HK-2 (cell line): ENCODE measurements around the gene ACIN1.
"Not testable (repeated sequence)": the region's sequence is repeated elsewhere in the genome, so short reads cannot be mapped to it uniquely, and the experiment has no call there.

ENCODE experiments used
- DNase-seq: peaks from one replicate; pipeline ENCODE4 v3.0.0-alpha.2; 2018; ENCODE audit not compliant: unreplicated experiment

The ACIN1 gene

DNA sequence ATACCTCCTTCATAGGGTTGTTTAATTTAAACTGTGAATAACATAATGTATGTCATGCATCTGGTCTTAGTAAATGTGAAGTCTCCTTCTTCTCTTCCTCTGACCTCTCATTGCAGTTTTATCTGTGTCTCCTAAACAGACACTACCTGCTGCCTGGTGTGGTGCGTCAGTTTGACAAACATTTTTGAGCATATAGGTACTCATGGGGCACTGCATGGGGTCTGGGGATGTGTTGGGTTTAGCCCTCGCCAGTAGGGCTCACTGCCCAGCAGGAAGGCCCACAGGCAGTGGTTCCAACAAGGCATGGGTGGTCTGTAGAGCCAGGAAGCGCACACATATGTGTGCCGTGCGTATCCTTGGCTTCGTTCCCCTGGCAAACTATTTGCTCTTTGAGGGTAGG is 27.1 kb upstream of the ACIN1 start:
- DNase-seq = no peak

DNA sequence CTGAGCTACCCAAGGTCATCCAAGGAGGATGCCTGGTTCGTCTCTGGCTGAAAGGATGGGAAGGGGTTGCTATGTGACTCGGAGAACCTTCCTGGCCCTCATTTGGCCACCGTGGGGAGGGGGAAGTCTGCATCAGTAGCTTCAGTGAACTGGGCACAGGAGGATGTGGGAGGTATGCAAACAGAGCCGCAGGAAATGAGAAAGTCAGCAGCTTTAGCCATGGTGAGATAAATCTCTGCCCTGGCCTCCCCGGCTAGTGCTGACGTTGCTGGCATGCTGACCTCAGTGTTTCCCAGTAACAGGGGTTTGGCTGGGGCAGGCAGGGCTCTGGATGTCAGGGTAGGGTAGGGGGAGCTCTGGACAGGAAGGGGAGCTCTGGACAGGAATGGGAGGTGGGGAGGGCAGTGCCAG is 26.4 kb upstream of the ACIN1 start:
- peak; percentile 63 for DNase-seq

GRCh38 chr14:23120541-23121251 is 25.8 kb upstream of the ACIN1 start:
- peak; percentile 85 for DNase-seq

DNA sequence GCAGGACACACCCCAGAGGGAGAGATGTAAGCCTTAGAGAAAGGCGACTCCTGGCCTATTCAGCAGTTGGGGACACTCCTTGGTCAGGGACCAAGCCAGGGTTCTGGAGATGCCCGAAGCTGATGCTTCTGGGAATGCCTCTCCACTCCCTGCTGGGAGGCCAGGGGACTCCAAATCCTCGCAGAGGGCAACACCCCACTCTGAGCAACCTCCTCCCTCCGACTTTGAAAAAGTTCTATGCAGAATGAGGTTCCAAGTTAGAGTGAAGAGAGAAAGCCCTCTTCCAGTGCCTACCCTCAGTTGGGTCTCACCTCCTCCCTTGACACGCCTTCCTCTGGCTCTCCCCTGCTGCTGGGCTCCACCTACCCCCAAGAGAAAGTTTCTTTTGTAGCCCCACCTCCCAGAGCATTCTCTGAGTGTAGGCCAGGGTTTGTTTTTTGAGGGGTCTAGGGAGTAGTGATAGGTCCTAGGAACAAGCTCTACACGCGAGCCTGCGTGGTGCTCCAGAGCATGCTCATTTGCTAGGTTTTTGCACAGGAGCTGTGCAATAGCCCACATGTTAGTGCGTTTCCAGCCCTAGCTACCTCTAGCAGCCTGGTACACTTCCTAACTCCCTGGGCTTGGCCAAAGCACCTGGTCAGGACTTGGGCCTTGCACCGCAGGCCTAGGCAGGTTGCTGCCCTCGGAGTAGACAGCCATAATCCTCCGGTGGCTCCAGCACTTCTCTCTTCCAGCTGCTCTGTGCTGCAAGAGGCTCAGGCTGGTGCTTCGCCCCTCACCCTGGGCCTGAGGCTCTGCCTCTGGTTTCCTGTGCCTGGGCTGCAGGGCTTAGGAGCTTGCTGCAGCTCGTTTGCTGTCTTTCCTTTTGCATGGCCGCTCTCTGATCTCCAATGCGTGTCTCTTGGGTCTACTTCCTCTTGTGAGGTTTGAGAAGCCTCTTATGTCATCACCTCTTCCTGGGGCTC is 24.7 kb upstream of the ACIN1 start:
- no peak for DNase-seq

DNA sequence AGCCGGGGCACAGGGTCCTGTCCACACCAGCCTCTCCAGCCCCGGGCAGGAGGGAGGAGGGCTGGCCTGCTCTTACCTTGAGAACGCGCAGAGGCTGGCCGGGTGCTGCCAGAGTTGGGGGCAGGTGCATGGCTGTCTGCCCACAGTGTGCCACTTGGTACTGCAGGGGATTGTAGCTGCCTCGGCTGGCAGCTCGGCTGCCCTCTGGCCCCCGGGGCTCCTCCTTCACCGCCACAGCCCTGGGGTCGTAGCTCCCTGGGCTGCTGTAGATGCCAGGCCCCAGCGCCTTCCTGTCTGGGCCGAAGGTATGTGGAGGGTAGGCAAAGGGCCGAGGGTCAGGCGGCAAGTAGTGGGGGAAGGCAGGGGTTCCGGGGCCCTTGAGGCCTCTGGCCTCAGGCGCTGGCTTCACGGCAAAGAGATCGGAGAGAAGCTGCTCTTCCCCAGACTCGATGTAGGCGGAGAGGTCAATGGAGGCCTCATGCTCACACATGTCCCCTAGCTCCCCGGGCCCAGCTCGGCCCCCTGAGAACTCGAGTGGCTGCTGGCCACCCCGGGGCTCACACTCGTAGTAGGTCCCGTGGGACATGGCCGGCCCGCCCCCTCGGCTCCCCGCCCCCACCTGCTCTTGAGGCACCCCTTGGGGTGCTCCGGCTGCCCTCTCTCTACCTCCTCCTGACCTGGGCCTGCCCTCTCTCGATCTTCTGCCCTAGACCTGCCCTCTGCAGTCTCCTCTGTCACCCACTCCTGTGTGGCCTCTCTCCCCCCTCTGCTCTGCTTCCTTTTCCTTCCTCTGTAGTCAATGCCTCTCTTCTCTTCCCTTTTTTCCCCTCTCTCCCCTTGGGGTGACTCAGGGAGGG is 23.8 kb upstream of the ACIN1 start, which contains the start of gene CEBPE:
CEBPE (minus strand) TSS at position 750 of the 857 bp plus-strand sequence; CDS start at position 586, 164 bp downstream.
- no peak for DNase-seq

DNA sequence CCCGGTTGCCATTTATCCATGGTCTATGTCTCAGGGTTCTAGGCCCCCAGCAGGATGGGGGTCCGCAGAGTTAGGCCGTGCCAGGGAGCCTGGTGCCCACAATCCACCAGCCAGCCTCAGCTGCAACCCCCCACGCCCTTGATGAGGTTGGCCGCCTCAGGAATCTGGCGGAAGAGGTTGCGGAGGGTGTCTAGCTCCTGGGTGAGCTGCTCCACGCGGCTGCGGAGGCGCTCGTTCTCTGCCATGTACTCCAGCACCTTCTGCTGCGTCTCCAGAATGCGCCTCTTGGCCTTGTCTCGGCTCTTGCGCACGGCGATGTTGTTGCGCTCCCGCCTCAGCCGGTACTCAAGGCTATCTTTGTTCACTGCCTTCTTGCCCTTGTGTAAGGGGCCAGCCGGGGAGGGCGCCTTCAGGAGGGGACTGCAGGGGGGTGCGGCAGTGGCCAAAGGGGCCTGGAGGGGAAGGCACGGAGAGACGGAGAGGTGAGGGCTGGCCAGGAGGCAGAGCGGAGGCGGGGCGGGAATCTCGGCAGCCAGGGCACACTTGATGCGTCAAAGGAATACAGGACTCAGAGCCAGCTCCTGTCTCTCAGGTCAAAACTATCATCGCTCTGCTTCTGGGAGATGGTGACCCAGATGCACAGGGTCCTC is 22.6 kb upstream of the ACIN1 start:
- no peak for DNase-seq

GRCh38 chr14:23115918-23116317 is 21.0 kb upstream of the ACIN1 start:
- no peak for DNase-seq

DNA sequence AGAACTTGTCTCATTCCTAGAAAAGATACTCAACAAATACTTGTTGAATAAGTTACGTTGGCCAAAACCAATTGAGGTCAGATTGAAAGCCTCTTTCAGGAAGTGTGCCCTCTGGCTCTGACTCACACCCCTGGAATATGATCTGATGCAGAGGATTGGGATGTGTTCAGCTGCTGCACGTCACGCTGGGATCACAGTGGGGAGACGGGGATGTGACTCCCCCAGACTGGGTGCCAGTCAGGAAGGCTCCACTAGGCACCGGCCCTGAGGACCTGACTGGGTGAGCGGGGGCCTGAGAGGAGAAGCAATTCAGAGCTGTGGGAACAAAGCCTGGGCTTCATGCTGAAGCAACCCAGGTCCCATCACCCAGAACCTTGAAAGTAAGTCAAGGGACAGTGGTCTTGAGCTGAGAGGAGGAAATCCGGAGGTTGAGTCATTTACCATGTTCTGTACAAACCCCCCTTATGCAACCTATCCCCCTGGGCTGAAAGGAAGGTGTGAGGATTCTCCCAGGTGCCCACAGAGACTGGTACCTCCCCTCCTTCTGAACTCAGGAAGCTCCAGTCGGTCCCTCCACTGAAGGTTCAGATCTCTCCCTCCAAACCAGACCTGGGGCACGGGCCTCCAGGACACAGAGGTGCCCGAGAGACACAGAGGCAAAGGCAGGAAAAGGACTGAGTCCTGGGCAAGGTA is 20.2 kb upstream of the ACIN1 start:
- DNase-seq = peak; percentile 74

DNA sequence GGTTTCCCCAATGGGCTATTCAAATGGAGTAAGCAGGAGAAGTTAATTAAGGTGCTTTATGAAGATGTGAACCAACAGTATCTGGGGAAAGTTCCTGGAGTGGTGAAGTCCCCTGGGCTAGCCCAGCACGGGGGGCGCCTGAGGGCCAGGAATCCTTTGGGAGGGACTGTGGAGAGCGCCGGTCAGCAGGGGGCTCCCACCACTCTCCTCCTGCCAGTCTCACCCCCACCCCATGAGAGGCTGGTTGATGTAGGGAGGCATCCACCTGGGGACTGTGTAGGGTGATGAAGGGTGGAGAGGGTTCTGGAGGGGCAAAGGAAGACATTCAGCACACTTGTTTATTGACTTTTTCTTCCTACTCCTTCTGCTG is 19.7 kb upstream of the ACIN1 start:
- no peak for DNase-seq

- no peak for DNase-seq
Observed at GRCh38 chr14:23114120-23114458, 19.2 kb upstream of the ACIN1 start.

GRCh38 chr14:23113431-23114119 is 18.6 kb upstream of the ACIN1 start:
- DNase-seq = no peak

DNA sequence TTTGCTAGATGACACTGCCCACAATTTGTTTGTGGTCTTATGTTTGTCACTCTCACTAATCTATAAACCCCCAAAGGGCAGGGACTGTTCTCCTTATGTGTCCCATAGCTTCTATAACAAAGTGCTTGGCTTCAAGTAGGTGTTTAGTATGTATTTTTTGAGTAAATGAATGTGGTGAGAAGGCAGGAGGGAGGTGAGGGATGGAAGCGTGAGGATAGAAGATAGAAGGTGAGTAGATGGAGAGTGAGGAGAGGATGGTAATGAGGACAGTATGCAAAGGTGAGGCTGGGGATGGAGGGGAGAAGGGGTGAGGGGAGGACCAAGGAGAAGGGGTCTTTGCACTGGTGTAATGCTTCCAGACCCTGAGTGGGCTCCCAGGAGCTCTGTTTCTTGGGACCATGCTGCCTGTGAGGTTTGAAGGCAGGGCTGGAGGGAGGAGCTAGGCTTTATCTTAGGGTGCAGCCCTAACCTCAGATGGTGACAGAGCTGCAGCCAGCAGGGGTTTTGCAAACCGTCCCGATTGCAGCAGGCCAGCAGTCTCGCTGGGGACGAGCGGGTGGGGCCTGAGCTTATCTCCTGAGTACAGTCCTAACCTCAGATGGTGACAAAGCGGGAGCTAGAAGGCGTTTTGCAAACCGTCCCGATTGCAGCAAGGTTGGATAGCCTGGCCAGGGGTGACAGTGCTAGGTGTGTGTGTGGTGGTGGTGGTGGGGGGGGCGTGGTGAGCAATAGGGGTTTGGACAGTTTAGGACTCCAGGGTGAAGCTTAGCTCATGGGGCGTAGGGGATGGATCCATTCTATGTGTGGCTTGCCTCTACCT is 17.6 kb upstream of the ACIN1 start:
- DNase-seq = no peak

DNA sequence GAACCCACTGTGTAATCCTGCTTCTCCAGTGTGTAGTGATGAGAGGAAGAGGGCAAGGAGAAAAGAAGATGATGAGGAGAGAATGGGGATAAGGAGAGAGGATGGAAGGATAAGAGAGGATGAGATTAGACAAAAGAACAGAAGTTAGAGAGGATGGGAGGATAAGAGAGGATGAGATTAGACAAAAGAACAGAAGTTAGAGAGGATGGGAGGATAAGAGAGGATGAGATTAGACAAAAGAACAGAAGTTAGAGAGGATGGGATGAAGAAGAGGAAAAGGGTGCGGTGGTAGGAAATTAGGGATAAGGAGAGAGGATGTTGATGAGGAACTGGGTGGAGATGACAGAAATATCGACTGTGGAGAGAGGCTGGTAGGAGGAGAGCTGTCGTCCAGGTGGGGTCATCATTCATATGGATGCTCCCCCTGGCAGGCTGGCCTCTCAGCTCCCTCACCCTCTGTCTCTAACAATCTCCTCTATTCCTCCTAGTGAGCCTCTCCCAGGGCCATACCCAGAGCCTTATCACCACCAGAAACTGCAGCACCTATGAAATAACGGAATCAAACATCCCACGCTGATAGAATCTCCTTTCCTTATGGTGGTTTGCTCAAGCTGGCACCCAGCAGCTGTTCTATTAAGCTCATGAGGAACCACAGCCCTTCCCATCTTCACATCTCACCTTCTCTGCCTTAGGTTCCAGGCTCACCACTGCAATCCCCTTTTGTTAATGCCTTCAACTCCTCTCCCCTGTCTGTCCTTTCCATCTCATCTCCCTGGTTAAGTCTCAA is 15.8 kb upstream of the ACIN1 start:
- DNase-seq = no peak

- DNase-seq = no peak
Observed at GRCh38 chr14:23109769-23110168, 14.8 kb upstream of the ACIN1 start.

DNA sequence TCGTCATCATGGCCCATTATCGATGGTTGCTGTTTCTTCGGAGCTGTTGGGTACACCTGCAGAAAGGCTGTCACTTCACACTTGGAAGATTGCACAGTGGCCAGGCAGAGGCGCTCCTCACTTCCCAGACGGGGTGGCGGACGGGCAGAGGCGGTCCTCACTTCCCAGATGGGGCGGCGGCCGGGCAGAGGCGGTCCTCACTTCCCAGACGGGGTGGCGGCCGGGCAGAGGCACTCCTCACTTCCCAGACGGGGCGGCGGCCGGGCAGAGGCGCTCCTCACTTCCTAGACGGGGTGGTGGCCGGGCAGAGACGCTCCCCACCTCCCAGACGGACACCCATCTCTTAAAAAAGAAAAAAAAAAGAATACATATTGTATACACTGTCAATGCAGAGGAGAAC is 13.2 kb upstream of the ACIN1 start:
- not testable (repeated sequence) for DNase-seq

GRCh38 chr14:23107620-23108019 is 12.7 kb upstream of the ACIN1 start:
- DNase-seq = not testable (repeated sequence)

- no peak for DNase-seq
Observed at GRCh38 chr14:23106747-23107045, 11.8 kb upstream of the ACIN1 start.

- DNase-seq = no peak
Observed at GRCh38 chr14:23105348-23105824, 10.4 kb upstream of the ACIN1 start.
